Muscle layer of duodenum (tissue), 2 donors: Measurements from ENCODE around the gene FKBP1B.
"Not testable (repeated sequence)": the region's sequence is repeated elsewhere in the genome, so short reads cannot be mapped to it uniquely, and the experiment has no call there.

Experiments used
- H3K27ac ChIP-seq: one replicate; pipeline ENCODE4 v1.7.0; 2013; ENCODE audit warnings: mild to moderate bottlenecking, low read length
- H3K27me3 ChIP-seq: one replicate; pipeline ENCODE4 v1.7.0; 2013; ENCODE audit warnings: low read depth, mild to moderate bottlenecking, control low read depth, low read length
- H3K36me3 ChIP-seq, 2 donors: one replicate each; pipeline ENCODE4 v1.7.0; 2013; ENCODE audit warnings: low read length in 2 of 2, control low read depth in 1 of 2, mild to moderate bottlenecking in 1 of 2; ENCODE audit not compliant: insufficient read depth in 2 of 2, control insufficient read depth in 1 of 2
- H3K4me1 ChIP-seq, 2 donors: one replicate each; pipeline ENCODE4 v1.7.0; 2013; ENCODE audit warnings: low read length in 2 of 2, mild to moderate bottlenecking in 2 of 2, control low read depth in 1 of 2, moderate library complexity in 1 of 2; ENCODE audit not compliant: insufficient read depth in 2 of 2, control insufficient read depth in 1 of 2
- H3K4me3 ChIP-seq, 2 donors: one replicate each; pipeline ENCODE4 v1.7.0; 2013; ENCODE audit warnings: low read length in 2 of 2, low read depth in 1 of 2, mild to moderate bottlenecking in 1 of 2
- H3K9me3 ChIP-seq, 2 donors: one replicate each; pipeline ENCODE4 v1.7.0; 2013; ENCODE audit warnings: low read length in 2 of 2, control low read depth in 1 of 2, mild to moderate bottlenecking in 1 of 2; ENCODE audit not compliant: control insufficient read depth in 1 of 2
- donor health status: healthy.

FKBP1B gene

GRCh38 chr2:24107336-24107735, 57.8 kb downstream of the FKBP1B start:
- no peak overlapping the region for H3K4me3 ChIP-seq

GRCh38 chr2:24109431-24109830, 59.9 kb downstream of the FKBP1B start:
- H3K9me3 ChIP-seq, H3K4me3 ChIP-seq, H3K27me3 ChIP-seq, H3K27ac ChIP-seq, H3K4me1 ChIP-seq, H3K36me3 ChIP-seq: not testable (repeated sequence)

More at GRCh38 chr2:24107336-24107735, 57.8 kb downstream of the FKBP1B start:
- Histone ChIP-seq H3K27me3 (no peaks in the 10 kb centered on the region), H3K36me3 (peaks cover 0 to 10% of the 10 kb centered on the region in 2 donors), H3K9me3 (no peaks in the 10 kb centered on the region), H3K27ac (no peak overlapping the region), H3K4me1 (no peaks in the 10 kb centered on the region)

GRCh38 chr2:24110660-24111303, 61.2 kb downstream of the FKBP1B start:
- peaks cover 0 to 7% of the 10 kb centered on the region in 2 donors for H3K9me3 ChIP-seq
- no peak overlapping the region for H3K4me3 ChIP-seq
- H3K4me1 ChIP-seq: no peaks in the 10 kb centered on the region
- H3K27ac ChIP-seq: no peak overlapping the region
- no peaks in the 10 kb centered on the region for H3K27me3 ChIP-seq
- H3K36me3 ChIP-seq: peaks cover 0 to 16% of the 10 kb centered on the region in 2 donors

GRCh38 chr2:24111407-24111901, 61.9 kb downstream of the FKBP1B start:
- Histone ChIP-seq H3K4me3 (no peak overlapping the region), H3K4me1 (no peaks in the 10 kb centered on the region), H3K27me3 (no peaks in the 10 kb centered on the region), H3K9me3 (peaks cover 0 to 7% of the 10 kb centered on the region in 2 donors), H3K36me3 (peaks cover 0 to 21% of the 10 kb centered on the region in 2 donors), H3K27ac (no peak overlapping the region)
